Liver (tissue), 3 donors: ENCODE measurements around the gene PLCB2.

Source experiments
- ATF3 ChIP-seq: IDR thresholded peaks from 2 replicates; pipeline ENCODE4 v1.6.1; 2016; ENCODE audit warnings: antibody characterized with exemption
- EGR1 ChIP-seq, 2 donors: IDR thresholded peaks; 2 replicates each; pipeline ENCODE4 v1.6.1; 2016 to 2018; ENCODE audit warnings: antibody characterized with exemption in 2 of 2, low read depth in 2 of 2
- FOXA1 ChIP-seq: IDR thresholded peaks from 2 replicates; pipeline ENCODE4 v1.6.1; 2016; ENCODE audit warnings: antibody characterized with exemption
- GABPA ChIP-seq, 2 donors: IDR thresholded peaks in 1 of 2; conservative IDR thresholded peaks in 1 of 2; 2 replicates each; pipeline ENCODE4 v1.6.1; 2016; ENCODE audit warnings: antibody characterized with exemption in 2 of 2, mild to moderate bottlenecking in 1 of 2, moderate library complexity in 1 of 2
- REST ChIP-seq: IDR thresholded peaks from 2 replicates; pipeline ENCODE4 v1.6.1; 2016; ENCODE audit warnings: antibody characterized with exemption, mild to moderate bottlenecking
- RXRA ChIP-seq, 2 donors: IDR thresholded peaks; 2 replicates each; pipeline ENCODE4 v1.6.1; 2017 to 2018; ENCODE audit warnings: antibody characterized with exemption in 2 of 2, mild to moderate bottlenecking in 1 of 2
- SP1 ChIP-seq: IDR thresholded peaks from 2 replicates; pipeline ENCODE4 v1.6.1; 2018; ENCODE audit warnings: antibody characterized with exemption, mild to moderate bottlenecking
- TAF1 ChIP-seq: conservative IDR thresholded peaks from 2 replicates; pipeline ENCODE4 v1.6.1; 2016; ENCODE audit warnings: antibody characterized with exemption, mild to moderate bottlenecking
- YY1 ChIP-seq: IDR thresholded peaks from 2 replicates; pipeline ENCODE4 v1.6.1; 2016; ENCODE audit warnings: antibody characterized with exemption, mild to moderate bottlenecking
- TF ChIP-seq, protein P1 (sequence below): fragments of 150-350 bp; IDR thresholded peaks from 2 replicates; pipeline ENCODE4 v1.5.1; 2017; ENCODE audit warnings: improper control_type of control experiment, low read depth, low read length; ENCODE audit not compliant: missing input control
- TF ChIP-seq, protein P2 (sequence below): IDR thresholded peaks from 2 replicates; pipeline ENCODE4 v1.6.1; 2016; ENCODE audit warnings: antibody characterized with exemption
- TF ChIP-seq, protein P3 (sequence below): IDR thresholded peaks from 2 replicates; pipeline ENCODE4 v1.6.1; 2016; ENCODE audit warnings: antibody characterized with exemption
- donor health status: healthy.
- donor health status: healthy.

GRCh38 chr15:40316931-40317330, 9.2 kb upstream of the PLCB2 start:
- TF ChIP-seq, protein P1, sequence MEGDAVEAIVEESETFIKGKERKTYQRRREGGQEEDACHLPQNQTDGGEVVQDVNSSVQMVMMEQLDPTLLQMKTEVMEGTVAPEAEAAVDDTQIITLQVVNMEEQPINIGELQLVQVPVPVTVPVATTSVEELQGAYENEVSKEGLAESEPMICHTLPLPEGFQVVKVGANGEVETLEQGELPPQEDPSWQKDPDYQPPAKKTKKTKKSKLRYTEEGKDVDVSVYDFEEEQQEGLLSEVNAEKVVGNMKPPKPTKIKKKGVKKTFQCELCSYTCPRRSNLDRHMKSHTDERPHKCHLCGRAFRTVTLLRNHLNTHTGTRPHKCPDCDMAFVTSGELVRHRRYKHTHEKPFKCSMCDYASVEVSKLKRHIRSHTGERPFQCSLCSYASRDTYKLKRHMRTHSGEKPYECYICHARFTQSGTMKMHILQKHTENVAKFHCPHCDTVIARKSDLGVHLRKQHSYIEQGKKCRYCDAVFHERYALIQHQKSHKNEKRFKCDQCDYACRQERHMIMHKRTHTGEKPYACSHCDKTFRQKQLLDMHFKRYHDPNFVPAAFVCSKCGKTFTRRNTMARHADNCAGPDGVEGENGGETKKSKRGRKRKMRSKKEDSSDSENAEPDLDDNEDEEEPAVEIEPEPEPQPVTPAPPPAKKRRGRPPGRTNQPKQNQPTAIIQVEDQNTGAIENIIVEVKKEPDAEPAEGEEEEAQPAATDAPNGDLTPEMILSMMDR: no peak
- TF ChIP-seq TAF1 (no peak), ATF3 (no peak), RXRA (IDR thresholded peaks at IDR 0.05) (no peak), EGR1 (IDR thresholded peaks at IDR 0.05; ENCODE audit: low read depth in 2 of 2) (no peak), SP1 (no peak), GABPA (IDR thresholded peaks at IDR 0.05 in 1 of 2, conservative IDR thresholded peaks at IDR 0.05 in 1 of 2) (no peak), FOXA1 (no peak), REST (no peak), YY1 (no peak)
- TF ChIP-seq, protein P2, sequence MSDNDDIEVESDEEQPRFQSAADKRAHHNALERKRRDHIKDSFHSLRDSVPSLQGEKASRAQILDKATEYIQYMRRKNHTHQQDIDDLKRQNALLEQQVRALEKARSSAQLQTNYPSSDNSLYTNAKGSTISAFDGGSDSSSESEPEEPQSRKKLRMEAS: no peak
- TF ChIP-seq, protein P3, sequence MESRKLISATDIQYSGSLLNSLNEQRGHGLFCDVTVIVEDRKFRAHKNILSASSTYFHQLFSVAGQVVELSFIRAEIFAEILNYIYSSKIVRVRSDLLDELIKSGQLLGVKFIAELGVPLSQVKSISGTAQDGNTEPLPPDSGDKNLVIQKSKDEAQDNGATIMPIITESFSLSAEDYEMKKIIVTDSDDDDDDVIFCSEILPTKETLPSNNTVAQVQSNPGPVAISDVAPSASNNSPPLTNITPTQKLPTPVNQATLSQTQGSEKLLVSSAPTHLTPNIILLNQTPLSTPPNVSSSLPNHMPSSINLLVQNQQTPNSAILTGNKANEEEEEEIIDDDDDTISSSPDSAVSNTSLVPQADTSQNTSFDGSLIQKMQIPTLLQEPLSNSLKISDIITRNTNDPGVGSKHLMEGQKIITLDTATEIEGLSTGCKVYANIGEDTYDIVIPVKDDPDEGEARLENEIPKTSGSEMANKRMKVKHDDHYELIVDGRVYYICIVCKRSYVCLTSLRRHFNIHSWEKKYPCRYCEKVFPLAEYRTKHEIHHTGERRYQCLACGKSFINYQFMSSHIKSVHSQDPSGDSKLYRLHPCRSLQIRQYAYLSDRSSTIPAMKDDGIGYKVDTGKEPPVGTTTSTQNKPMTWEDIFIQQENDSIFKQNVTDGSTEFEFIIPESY: no peak
